ENCODE measurements around the gene TSKU. TPM values are rescaled to one million over a fixed set of nuclear protein-coding genes. Genes with fewer than 3 reads are reported as not detected.
A peak's percentile ranks its signal among the peaks of the same experiment; 100 is the strongest.

Gene TSKU
- total RNA-seq, 1 donor from 2014 or later: 79.5 TPM

DNA sequence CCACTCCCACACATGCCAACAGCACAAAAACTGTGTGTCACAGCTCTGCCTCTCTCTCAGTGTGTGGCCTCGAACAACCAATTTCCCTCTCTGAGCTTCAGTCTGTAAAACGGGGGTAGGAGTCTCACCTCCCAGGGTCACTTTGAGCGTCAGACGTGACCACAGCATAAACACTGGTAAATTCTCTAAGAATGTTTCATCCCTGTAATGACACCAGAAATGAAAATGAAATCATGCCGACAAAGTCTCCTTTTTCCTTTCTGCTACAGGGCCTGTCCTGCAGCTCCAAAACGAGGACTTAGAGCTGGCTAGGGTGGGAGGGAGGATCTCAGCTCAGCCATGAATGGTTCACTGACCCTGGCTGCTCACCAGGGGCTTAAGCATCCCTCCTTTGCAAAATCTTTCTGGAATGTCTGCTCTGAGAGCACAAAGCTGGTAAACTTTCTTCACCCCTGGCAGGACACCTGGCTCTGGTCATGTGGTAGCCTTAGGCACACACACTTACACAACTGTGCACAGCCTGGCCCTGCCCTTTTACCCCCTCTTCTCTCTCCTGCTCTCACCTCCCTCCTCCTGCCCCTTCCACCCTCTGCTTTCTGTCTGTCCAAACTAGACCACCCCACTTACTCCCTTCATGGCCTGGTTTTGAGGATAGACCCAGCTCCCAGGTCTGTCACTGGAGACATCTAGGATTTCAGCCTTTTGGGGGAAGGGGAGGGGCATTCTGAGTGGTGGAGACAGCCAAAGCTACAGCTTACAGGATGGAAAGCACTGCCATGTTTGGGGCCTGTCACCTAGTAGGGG lies 12.3 kb upstream of the TSKU start:
- peak; percentile 78 for DNase-seq (ENCODE audit: low spot score)

DNA sequence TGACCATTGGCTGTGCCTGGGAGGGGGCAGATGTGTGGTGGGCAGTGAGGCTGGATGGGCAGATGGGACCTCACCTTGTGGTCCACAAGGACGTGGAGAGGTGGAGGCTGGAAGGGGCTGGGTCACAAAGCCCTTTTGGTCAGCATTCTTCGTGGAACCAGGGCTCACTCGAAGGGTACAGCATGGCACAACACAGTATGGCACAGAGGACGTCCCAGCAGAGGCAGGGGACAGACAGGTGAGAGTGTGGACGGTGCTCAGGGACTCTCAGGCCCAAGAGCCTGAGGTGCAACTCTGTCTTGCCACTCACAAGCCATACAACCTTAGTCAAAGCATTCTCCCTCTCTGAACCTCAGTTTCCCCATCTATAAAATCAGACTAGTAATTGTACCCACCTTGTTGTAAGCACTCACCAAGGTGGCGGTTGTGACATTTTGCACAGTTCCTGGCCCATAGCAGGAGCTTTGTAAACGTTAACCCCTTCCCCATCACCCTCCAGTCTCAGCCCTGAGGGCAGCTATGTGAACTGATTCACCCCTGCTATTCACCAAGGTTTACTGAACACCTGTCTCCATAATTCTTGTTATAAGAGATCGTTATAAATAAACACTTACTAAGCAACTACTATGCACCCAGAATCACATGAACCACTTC lies 11.6 kb upstream of the TSKU start:
- DNase-seq (ENCODE audit: low spot score): no peak

GRCh38 chr11:76772100-76772782 lies 10.9 kb upstream of the TSKU start:
- DNase-seq (ENCODE audit: low spot score): no peak

DNA sequence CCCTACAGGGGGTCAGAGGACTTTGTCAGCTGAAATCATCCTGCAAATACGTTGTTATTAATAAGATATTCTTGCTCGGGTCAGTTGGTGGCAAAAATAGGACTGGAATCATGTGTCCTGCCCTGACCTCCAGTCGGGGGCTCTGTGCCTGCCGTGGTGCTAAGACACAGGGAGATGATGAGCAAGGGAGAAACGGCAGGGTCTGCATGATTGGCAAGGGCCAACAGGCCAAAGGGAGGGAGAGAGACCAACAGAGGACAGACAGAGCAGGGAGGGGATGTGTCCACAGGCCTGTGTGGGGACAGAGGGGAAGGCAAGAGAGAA lies 10.4 kb upstream of the TSKU start:
- no peak for DNase-seq (ENCODE audit: low spot score)

DNA sequence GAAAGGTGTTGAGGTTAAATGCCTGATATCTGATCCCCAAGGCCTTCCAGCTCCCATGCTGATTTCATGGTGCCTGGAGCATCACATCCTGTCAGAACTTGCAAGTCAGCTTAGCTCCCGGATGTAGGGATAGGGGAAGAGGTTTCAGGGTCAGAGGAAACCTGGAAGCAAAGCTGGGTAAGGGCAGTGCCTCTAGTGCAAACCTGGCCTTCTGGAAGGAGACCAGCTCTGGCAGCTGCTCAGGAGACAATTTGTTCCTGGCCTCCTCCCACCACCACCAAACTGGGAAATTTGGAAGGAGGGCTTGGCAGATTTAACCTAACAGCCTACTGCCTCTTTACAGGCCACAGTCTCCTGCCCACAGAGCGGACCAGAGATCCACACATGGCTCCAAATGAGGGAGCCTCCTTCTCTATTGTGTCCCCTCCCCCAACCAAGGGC lies 9.2 kb upstream of the TSKU start:
- peak; percentile 69 for DNase-seq (ENCODE audit: low spot score)

GRCh38 chr11:76776472-76776871 lies 6.7 kb upstream of the TSKU start:
- DNase-seq (ENCODE audit: low spot score): no peak

DNA sequence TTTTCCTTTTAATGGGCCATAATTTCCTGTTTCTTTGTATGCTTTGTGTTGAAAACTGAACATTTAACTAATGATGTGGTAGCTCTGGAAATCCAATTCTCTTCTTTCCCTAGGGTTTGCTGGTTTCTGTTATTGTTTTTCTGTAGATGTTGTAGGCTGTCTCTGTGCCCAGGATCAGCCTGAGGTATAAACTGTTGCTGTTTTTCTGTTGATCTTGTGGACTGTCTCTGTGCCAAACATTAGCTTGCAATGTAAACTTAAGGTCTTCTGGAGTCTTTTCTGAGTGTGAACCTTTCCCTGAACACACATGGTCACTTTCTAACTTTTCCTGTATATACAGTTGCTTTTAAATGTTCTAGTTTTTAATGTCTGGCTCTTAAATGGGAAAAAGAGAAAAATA lies 5.9 kb upstream of the TSKU start:
- DNase-seq (ENCODE audit: low spot score): no peak

- DNase-seq (ENCODE audit: low spot score): no peak
Measured at GRCh38 chr11:76777876-76778275, 5.3 kb upstream of the TSKU start.

GRCh38 chr11:76778874-76779273 lies 4.3 kb upstream of the TSKU start:
- no peak for DNase-seq (ENCODE audit: low spot score)

GRCh38 chr11:76781046-76781801 lies 1.9 kb upstream of the TSKU start:
- DNase-seq (ENCODE audit: low spot score): no peak

DNA sequence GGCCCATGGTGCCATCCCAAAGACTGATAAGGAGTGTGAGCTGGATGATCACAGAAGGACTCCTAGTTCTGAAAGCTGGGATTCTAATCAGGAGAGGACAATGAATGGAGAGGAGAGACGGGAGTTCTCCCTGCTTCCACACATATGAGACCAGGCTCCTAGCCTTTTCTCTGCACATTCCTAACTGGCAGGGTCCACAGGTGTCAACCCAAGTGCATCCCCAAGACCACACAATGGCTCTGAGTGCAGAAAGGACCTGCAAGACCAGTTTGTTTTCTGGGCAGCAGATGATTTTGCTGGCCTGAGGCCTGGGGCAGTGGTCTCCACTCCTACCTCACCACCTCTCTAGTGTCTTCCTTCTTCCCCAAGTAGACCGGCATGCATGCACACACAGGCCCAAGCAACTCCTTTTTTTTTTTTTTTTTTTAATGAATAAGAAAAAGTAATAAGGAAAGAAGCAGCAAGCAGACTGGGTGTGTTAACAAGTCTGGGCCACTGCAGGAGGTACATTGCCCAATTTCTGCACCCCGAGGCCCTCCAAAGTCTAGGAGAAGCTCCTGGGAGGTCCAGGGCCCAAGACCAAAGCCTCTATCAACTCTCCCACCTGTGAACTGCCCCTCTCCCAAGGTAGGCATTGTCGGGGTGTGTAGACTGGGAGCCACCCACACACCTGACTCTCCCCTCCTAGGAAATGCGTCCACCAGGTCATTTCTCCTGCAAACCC lies 1.2 kb upstream of the TSKU start:
- DNase-seq (ENCODE audit: low spot score): no peak

DNA sequence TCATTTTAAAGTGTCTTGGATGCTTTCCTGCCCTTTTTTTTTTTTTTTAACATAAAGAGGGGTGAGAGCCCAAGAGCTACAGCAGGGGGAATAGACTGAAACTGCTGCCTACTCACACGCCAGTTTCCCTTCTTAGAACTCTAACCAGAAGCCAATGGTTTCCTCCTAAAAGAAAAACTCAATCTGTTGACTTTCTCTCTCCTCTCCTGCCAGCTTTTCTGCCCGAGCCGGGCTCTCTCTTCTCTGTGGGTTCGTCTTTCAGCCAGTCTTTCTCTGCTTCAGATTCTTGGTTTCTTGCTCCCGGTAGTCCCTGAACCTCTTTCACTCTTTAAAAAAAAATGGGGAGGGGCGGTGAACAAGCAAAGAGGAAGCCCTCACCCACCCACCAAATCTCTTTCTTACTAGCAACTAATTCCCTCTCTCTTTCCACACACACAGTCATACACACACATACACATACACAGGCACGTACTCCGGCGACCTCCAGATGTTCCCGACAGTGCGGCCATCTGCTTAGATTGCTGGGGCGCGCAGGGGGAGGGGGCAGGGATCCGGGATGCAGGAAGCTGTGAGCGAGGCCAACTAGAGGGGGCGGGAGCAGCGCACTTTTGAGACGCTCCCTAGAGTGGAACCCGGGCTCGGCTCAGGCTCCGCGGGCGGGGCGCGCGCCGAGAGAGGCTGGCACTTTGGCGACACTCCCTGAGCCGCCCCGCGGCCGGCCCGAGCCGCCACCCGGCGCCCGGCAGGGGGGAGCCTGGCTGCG lies 444 bp upstream of the TSKU start:
- peak; percentile 93 for DNase-seq (ENCODE audit: low spot score)

GRCh38 chr11:76783896-76784813 lies 999 bp downstream of the TSKU start:
- DNase-seq (ENCODE audit: low spot score): peak; percentile 73

DNA sequence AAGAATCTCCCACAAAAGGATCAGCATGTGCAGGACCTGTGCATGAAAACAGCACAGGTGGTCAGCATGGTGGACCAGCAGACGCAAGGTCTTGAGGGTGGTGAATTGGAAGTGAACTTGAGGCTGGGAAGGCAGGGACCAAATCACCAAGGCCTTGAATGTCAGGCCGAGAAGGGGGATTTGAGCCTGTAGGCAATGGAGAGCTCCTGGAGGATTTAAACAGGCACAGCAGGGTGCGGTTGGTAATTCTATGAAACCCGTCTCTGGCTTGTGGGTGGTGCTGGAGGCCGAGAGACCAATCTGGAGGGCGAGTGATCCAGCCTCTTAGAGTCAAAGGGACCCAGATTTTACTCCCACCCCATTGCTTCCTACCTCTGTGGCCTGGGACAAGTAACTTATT lies 2.4 kb downstream of the TSKU start:
- DNase-seq (ENCODE audit: low spot score): no peak

- DNase-seq (ENCODE audit: low spot score): no peak
Measured at GRCh38 chr11:76786016-76786415, 2.9 kb downstream of the TSKU start.

DNA sequence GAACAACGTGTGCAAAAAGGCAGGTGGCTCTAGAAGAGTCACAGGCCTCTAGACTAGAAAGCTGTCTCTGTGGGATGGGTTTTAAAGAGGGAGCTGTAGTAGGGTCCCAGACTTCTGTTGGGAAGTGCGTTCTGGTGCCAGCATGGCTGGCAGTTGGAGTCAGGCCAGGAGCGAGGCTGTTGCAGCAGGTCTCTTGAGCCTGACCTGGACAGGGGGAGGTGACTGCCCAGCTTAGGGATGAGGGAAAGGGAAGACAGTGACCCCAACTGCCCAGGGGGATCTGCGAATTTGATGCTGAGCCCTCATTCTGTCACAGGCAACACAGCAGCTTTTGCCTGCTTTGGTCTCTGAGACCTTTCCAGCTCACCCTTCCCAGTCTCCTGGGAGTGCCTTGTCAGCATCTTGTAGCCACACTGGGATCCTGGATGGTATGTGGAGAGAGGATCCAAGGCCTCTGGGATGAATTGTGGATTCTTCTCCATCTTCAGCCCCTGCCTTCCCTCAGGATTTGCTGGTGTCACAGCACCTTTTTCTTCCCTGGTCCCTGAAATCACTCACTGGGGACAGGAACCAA lies 3.4 kb downstream of the TSKU start:
- DNase-seq (ENCODE audit: low spot score): no peak

DNA sequence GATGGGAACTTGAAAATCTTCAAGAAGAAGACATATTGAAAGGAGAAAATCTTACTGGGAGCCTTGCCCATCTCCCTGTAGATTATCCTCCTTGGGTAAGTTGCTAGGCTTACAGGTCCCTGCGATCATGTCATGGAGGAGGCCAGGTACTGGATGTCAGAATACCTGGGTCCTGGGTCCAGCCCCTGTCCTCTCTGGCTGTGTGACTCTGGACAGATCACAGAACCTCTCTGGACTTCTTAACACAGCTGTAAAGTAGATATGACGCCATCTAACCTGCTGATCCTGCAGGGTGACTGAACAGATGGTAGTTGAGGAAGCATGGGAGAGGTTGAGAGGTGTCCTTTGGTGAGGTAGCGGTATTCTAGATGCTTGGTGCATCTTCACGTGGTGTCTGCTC lies 4.1 kb downstream of the TSKU start:
- no peak for DNase-seq (ENCODE audit: low spot score)

GRCh38 chr11:76787911-76788596 lies 4.9 kb downstream of the TSKU start:
- DNase-seq (ENCODE audit: low spot score): no peak
